RWPE2 (cell line): Measurements from ENCODE around the gene CNTNAP3B.
"Not testable (repeated sequence)": the region's sequence is repeated elsewhere in the genome, so short reads cannot be mapped to it uniquely, and the experiment has no call there.

Source experiments
- ATAC-seq: fragments of 200-7000 bp; cut with Tn5 transposase; 3 replicates; pipeline ENCODE4 v1.9.1; 2021; ENCODE audit warnings: low read depth
- DNase-seq: peaks from one replicate; pipeline ENCODE4 v3.0.0-alpha.2; 2020; ENCODE audit warnings: low spot score
- H3K27ac ChIP-seq: fragments of 450-650 bp; 2 replicates; pipeline ENCODE4 v1.5.1; 2017; ENCODE audit warnings: mild to moderate bottlenecking; ENCODE audit not compliant: poor library complexity, severe bottlenecking
- H3K27me3 ChIP-seq: fragments of 250-450 bp; sonication (Bioruptor Pico); 2 replicates; pipeline ENCODE4 v1.5.1; 2021; ENCODE audit warnings: mild to moderate bottlenecking, moderate library complexity; ENCODE audit not compliant: insufficient read depth, poor library complexity, severe bottlenecking
- H3K36me3 ChIP-seq: fragments of 250-450 bp; sonication (Bioruptor Pico); 2 replicates; pipeline ENCODE4 v1.5.1; 2020; ENCODE audit warnings: low read depth, mild to moderate bottlenecking, moderate library complexity
- H3K4me1 ChIP-seq: fragments of 250-450 bp; sonication (Bioruptor Pico); 2 replicates; pipeline ENCODE4 v1.5.1; 2021; ENCODE audit warnings: mild to moderate bottlenecking, moderate library complexity; ENCODE audit not compliant: insufficient read depth, poor library complexity, severe bottlenecking
- H3K4me3 ChIP-seq: fragments of 250-450 bp; sonication (Bioruptor Pico); 2 replicates; pipeline ENCODE4 v1.5.1; 2021; ENCODE audit warnings: mild to moderate bottlenecking, moderate library complexity; ENCODE audit not compliant: severe bottlenecking
- H3K9me3 ChIP-seq: fragments of 250-450 bp; sonication (Bioruptor Pico); 2 replicates; pipeline ENCODE4 v1.5.1; 2021; ENCODE audit warnings: mild to moderate bottlenecking, moderate library complexity; ENCODE audit not compliant: severe bottlenecking

The CNTNAP3B gene

GRCh38 chr9:41977965-41978600 lies 151.1 kb downstream of the CNTNAP3B start:
- H3K27ac ChIP-seq, H3K4me3 ChIP-seq: not testable (repeated sequence)

GRCh38 chr9:41974906-41975305 lies 154.3 kb downstream of the CNTNAP3B start:
- DNase-seq, ATAC-seq, H3K4me3 ChIP-seq, H3K27me3 ChIP-seq, H3K27ac ChIP-seq, H3K36me3 ChIP-seq, H3K4me1 ChIP-seq, H3K9me3 ChIP-seq: not testable (repeated sequence)

More at GRCh38 chr9:41977965-41978600, 151.1 kb downstream of the CNTNAP3B start:
- H3K27me3 ChIP-seq, H3K9me3 ChIP-seq, DNase-seq, ATAC-seq, H3K36me3 ChIP-seq, H3K4me1 ChIP-seq: not testable (repeated sequence)

GRCh38 chr9:41953007-41953406 lies 176.2 kb downstream of the CNTNAP3B start:
- H3K4me3 ChIP-seq, H3K27me3 ChIP-seq, H3K4me1 ChIP-seq, H3K27ac ChIP-seq, ATAC-seq, DNase-seq, H3K9me3 ChIP-seq, H3K36me3 ChIP-seq: not testable (repeated sequence)

- H3K36me3 ChIP-seq, DNase-seq, H3K4me1 ChIP-seq, H3K9me3 ChIP-seq, H3K27me3 ChIP-seq, H3K4me3 ChIP-seq, ATAC-seq, H3K27ac ChIP-seq: not testable (repeated sequence)
Observed at GRCh38 chr9:41941738-41942137, 187.5 kb downstream of the CNTNAP3B start.

- not testable (repeated sequence) for H3K9me3 ChIP-seq, H3K27ac ChIP-seq, H3K4me3 ChIP-seq, H3K27me3 ChIP-seq, H3K4me1 ChIP-seq, H3K36me3 ChIP-seq, ATAC-seq, DNase-seq
Observed at GRCh38 chr9:41938143-41938542, 191.1 kb downstream of the CNTNAP3B start.

GRCh38 chr9:41935727-41936126 lies 193.5 kb downstream of the CNTNAP3B start:
- H3K9me3 ChIP-seq, DNase-seq, H3K4me1 ChIP-seq, H3K27me3 ChIP-seq, H3K4me3 ChIP-seq, H3K36me3 ChIP-seq, ATAC-seq, H3K27ac ChIP-seq: not testable (repeated sequence)

- not testable (repeated sequence) for ATAC-seq, DNase-seq, H3K4me3 ChIP-seq, H3K27me3 ChIP-seq, H3K4me1 ChIP-seq, H3K27ac ChIP-seq, H3K36me3 ChIP-seq, H3K9me3 ChIP-seq
Observed at GRCh38 chr9:41929172-41929571, 200.1 kb downstream of the CNTNAP3B start.

GRCh38 chr9:41917374-41917773 lies 211.9 kb downstream of the CNTNAP3B start:
- H3K27ac ChIP-seq, H3K4me3 ChIP-seq, H3K27me3 ChIP-seq, H3K9me3 ChIP-seq, H3K36me3 ChIP-seq, ATAC-seq, DNase-seq, H3K4me1 ChIP-seq: not testable (repeated sequence)

- H3K9me3 ChIP-seq, H3K4me1 ChIP-seq, H3K27me3 ChIP-seq, H3K36me3 ChIP-seq, H3K4me3 ChIP-seq, H3K27ac ChIP-seq, DNase-seq: not testable (repeated sequence)
- ATAC-seq: peak; percentile 66; the same call in 1 of the 3 replicates
Observed at GRCh38 chr9:41905488-41905887, 223.7 kb downstream of the CNTNAP3B start.

- ATAC-seq, H3K36me3 ChIP-seq, H3K27me3 ChIP-seq, H3K27ac ChIP-seq, H3K4me3 ChIP-seq, DNase-seq, H3K9me3 ChIP-seq, H3K4me1 ChIP-seq: not testable (repeated sequence)
Observed at GRCh38 chr9:41902762-41903161, 226.5 kb downstream of the CNTNAP3B start.

GRCh38 chr9:41898720-41899343 lies 230.4 kb downstream of the CNTNAP3B start:
- H3K9me3 ChIP-seq, H3K27me3 ChIP-seq, H3K27ac ChIP-seq, H3K36me3 ChIP-seq, H3K4me3 ChIP-seq, DNase-seq, H3K4me1 ChIP-seq: not testable (repeated sequence)
- peak; percentile 45; the same call in 2 of the 3 replicates for ATAC-seq
